Subcutaneous abdominal adipose tissue (tissue), 5 donors: ENCODE measurements around the gene CXCL10.

Experiments
- H3K27ac ChIP-seq: one replicate; pipeline ENCODE4 v1.7.0; 2013; ENCODE audit warnings: low read depth, mild to moderate bottlenecking, inconsistent platforms, low read length, moderate library complexity
- H3K27me3 ChIP-seq, 5 donors: one replicate each; pipeline ENCODE4 v1.7.0; 2013; ENCODE audit warnings: low read length in 5 of 5, inconsistent platforms in 1 of 5; ENCODE audit not compliant: control insufficient read depth in 5 of 5, insufficient read depth in 4 of 5
- H3K36me3 ChIP-seq, 5 donors: one replicate each; pipeline ENCODE4 v1.7.0; 2013; ENCODE audit warnings: low read length in 5 of 5; ENCODE audit not compliant: control insufficient read depth in 5 of 5, insufficient read depth in 5 of 5
- H3K4me1 ChIP-seq, 5 donors: one replicate each; pipeline ENCODE4 v1.7.0; 2013; ENCODE audit warnings: low read length in 5 of 5, mild to moderate bottlenecking in 3 of 5, moderate library complexity in 1 of 5; ENCODE audit not compliant: control insufficient read depth in 5 of 5, insufficient read depth in 5 of 5
- H3K4me3 ChIP-seq, 5 donors: one replicate each; pipeline ENCODE4 v1.7.0; 2013; ENCODE audit warnings: low read length in 5 of 5, low read depth in 1 of 5
- H3K9ac ChIP-seq, 5 donors: one replicate each; pipeline ENCODE4 v1.7.0; 2013; ENCODE audit warnings: low read length in 5 of 5, mild to moderate bottlenecking in 4 of 5, moderate library complexity in 3 of 5
- H3K9me3 ChIP-seq, 5 donors: one replicate each; pipeline ENCODE4 v1.7.0; 2013; ENCODE audit warnings: low read length in 5 of 5; ENCODE audit not compliant: control insufficient read depth in 5 of 5
- donor health status: healthy.
- donor health status: healthy.
- donor health status: healthy.
- donor health status: healthy.
- donor health status: healthy.

The CXCL10 gene

DNA sequence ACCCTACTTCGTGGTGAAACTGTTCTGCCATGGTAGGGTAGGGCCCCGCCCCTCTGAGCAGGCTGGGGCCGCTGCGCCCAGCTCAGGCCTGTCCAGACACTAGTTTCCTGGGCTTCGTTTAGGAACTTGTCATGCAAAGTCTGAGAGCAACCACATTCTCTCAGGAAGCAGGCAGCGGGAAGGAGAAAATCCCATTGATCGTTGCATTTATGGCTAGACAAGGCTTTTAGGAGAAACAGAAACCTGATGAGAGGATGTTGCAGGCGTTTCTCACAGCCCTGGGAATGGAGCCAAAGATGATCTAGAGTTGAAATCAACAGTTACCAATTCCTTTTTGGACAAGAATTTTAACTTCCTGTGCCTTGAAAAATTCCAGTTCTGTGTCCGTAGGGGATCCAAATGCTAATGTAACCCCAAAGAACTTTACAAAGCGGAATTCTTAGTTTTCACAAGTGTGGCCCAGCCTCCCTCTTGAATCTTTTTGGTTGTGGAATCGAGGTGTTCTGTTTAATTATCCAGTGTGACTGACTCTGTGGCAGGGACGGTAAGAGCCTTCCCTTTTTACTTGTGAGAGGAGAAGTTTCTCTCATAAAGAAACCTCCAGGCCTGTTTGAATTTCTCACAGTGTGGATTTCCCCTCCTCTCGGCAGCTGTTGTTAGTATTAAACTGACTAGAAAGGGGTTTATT is 11.5 kb downstream of the CXCL10 start:
- Histone ChIP-seq H3K36me3 (no peaks in the 10 kb centered on the region), H3K9ac (peak overlapping the region; percentile 15 to 63 (median 28)), H3K27me3 (no peaks in the 10 kb centered on the region), H3K9me3 (no peaks in the 10 kb centered on the region), H3K4me3 (peak overlapping the region; percentile 46 to 62 (median 55)), H3K4me1 (peaks cover 4 to 19% (median 16%) of the 10 kb centered on the region in 5 donors), H3K27ac (peak overlapping the region; percentile 74)

DNA sequence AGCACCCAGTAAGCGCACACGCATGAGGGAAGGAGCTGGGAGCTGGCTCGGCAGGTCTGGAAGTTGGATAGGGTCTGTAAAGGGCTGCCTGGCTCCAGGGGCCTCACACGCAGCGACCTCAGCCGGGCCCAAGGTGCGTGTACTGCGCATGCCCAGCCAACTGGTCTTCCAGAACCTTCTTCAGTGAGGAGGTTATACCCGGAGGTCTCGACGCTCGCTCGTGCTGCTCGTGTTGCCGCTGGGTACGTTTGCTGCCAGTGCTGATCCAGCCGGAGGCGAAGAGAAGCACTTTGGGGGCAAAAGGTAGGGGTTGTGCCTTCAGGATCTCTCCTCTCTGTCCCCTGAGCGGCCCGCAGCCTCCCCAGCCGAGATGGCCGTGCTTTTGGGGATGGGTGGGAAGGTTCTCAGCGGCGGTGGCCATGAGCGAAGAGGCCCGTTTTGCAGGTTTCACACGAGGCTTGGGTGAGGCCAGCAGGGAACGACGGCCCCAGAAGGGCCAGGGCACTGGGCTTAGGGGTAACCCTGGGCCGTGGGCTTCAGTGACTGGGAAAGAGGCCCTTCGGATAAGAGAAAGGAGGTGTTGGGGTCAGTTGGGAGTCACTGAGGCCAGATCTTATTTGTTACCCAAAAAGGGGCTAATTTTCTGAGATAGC is 12.2 kb downstream of the CXCL10 start:
- Histone ChIP-seq H3K4me3 (peak overlapping the region in 4 of 5 donors; percentile 51 to 62 (median 56)), H3K27me3 (no peaks in the 10 kb centered on the region), H3K9me3 (no peaks in the 10 kb centered on the region), H3K9ac (peak overlapping the region in 4 of 5 donors; percentile 21 to 63 (median 41)), H3K27ac (peak overlapping the region; percentile 74), H3K4me1 (peaks cover 4 to 19% (median 16%) of the 10 kb centered on the region in 5 donors), H3K36me3 (no peaks in the 10 kb centered on the region)

DNA sequence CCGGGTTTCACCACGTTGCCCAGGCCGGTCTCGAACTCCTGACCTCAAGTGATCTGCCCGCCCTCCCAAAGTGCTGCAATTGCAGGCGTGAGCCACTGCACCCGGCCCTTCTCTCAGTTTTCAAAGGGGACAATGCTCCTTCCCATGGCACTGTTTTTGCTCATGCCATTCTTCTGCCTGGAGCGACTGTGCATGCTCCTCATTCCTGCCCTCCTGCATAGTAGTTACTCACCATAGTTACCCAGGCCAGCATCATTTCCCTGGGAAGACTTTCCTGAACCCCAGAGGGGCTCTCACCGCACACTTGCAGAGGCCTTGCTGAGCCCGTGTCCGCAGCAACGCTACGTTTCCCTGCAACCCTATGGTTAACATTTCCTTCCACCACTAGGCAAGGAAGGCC is 12.7 kb downstream of the CXCL10 start:
- no peaks in the 10 kb centered on the region for H3K36me3 ChIP-seq
- no peak overlapping the region for H3K4me3 ChIP-seq
- H3K27ac ChIP-seq, result no peak overlapping the region
- no peaks in the 10 kb centered on the region for H3K27me3 ChIP-seq
- H3K4me1 ChIP-seq, result peaks cover 4 to 19% (median 16%) of the 10 kb centered on the region in 5 donors
- no peak overlapping the region for H3K9ac ChIP-seq
- H3K9me3 ChIP-seq, result no peaks in the 10 kb centered on the region

DNA sequence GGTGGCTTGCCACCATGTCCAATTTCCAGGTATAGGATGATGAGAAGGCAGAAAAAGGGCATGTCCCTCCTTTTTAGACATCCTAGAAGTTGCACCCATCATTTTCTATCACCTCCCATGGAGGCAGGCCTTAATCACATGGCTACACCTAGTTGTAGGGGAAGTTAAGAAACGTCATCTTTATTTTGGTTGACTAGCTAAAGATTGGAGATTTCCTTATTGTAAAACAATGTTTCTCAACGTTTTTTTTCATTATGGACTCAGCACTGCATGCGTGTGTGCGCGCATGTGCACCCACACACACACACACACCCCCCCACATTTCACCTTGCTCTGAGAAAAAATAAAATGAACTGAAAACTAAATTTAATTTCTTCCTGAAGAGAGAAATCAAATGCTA is 14.0 kb downstream of the CXCL10 start:
- Histone ChIP-seq H3K36me3 (no peaks in the 10 kb centered on the region), H3K27ac (no peak overlapping the region), H3K9me3 (no peaks in the 10 kb centered on the region), H3K4me3 (no peak overlapping the region), H3K4me1 (peaks cover 4 to 19% (median 16%) of the 10 kb centered on the region in 5 donors), H3K27me3 (no peaks in the 10 kb centered on the region), H3K9ac (no peak overlapping the region)

DNA sequence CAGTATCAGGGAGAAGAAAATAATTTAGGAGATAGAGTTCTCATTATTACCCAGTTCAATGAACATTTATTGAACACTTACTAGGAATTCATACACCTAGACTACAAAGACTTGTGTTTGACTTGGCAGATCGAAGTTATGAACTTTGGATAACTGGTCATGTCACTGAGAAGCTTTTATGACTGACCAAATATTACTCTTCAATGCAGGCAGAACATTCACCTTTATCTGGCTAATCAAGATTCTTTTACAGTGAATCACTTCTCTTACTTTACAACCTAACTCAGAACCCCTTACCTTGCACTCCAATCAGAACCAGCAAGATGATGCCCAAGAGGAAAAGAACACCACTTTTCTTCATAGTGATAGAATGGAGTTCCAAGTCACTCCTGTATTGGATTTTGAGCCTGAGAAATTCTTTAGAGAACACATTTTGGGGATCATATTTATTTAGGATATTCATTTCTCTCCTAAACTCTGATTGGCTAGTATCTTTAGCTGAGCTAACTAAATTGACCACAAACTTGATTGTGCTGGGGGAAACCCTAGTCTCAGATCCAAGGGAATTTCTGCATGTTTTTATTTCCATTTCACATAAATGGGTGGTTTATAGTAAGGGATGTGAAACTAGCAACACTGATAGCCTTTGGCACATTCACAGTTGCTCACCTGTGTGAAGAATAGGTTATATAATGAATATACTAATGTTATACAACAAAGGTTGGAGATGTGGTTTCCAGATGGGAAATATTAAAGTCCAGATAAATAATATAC is 16.0 kb downstream of the CXCL10 start, which contains the start of gene CXCL9:
TSS of gene CXCL9 (minus strand) at position 421 of the 774 bp plus-strand sequence. CDS start at position 361, 60 bp downstream.
- Histone ChIP-seq H3K36me3 (no peaks in the 10 kb centered on the region), H3K27me3 (no peaks in the 10 kb centered on the region), H3K4me1 (peaks cover 3 to 19% (median 13%) of the 10 kb centered on the region in 5 donors), H3K27ac (no peak within 1 kb of the TSS), H3K9me3 (no peaks in the 10 kb centered on the region), H3K9ac (no peak within 1 kb of the TSS), H3K4me3 (no peak within 1 kb of the TSS)

DNA sequence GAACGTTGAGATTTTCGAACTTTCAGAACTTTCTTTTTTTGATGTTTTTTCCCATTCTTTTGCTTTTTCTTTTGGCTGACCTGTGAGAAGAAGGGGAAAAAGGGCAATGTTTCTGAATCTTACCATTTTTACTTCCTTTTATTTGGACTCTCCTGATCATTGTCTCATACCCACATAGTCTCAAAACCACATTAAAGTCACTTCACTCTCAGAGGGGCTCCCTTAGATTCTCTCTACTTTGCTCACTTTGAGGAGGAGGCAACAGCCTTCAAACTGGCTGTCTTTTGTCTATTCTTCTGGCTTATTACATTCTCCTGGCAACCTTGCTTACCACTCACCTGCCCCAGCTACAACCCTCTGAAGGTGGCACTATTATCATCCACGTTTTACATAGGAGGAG is 19.7 kb downstream of the CXCL10 start:
- no peaks in the 10 kb centered on the region for H3K27me3 ChIP-seq
- no peaks in the 10 kb centered on the region for H3K9me3 ChIP-seq
- H3K27ac ChIP-seq, result no peak overlapping the region

DNA sequence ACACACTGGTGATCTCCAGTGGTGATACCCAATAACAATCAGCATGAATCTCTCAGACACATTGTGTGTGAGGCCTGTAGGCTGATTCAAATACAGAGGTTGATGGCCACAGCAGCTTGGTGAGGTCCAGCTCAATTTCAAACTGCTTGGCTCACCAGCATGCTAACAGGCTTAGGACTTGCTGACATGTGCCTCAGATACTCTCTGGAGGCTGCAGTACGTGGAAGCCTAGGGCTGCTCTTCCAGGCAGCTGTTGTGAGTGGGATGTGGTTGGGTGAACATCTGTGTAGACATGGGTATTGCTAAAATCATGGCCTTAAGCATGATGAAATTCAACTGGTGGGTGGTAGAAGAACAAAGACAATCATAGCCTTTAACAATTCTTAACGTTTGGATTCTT is 20.3 kb downstream of the CXCL10 start:
- Histone ChIP-seq H3K9ac (no peak overlapping the region), H3K27me3 (no peaks in the 10 kb centered on the region), H3K36me3 (no peaks in the 10 kb centered on the region), H3K4me3 (no peak overlapping the region), H3K4me1 (peaks cover 0 to 12% (median 0%) of the 10 kb centered on the region in 5 donors), H3K9me3 (no peaks in the 10 kb centered on the region), H3K27ac (no peak overlapping the region)

More for the DNA sequence above, 19.7 kb downstream of the CXCL10 start:
- no peak overlapping the region for H3K4me3 ChIP-seq
- no peaks in the 10 kb centered on the region for H3K36me3 ChIP-seq
- H3K9ac ChIP-seq, result no peak overlapping the region
- peaks cover 0 to 12% (median 0%) of the 10 kb centered on the region in 5 donors for H3K4me1 ChIP-seq

DNA sequence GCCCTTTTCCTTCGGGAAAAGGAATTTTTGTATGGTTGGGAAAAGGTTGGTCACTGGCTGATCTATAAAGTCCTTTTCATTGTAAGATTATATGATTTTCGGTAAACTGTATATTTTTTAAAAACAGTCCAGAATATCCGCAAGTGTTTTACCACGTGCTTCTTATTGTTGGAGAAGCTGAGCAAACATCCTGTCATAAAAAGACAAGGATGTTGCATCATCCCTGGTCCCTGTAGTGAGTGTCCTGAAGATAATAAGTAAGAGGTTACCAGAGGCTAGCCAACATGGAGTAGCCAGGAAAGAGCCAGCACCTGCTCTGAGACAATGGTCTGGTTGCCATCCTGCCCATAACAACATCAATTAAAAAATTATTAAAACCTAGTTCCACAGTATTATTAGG is 21.1 kb downstream of the CXCL10 start:
- no peak overlapping the region for H3K9ac ChIP-seq
- no peaks in the 10 kb centered on the region for H3K9me3 ChIP-seq
- no peak overlapping the region for H3K4me3 ChIP-seq
- peak overlapping the region; percentile 27 for H3K27ac ChIP-seq
- H3K4me1 ChIP-seq, result peaks cover 0 to 12% (median 0%) of the 10 kb centered on the region in 5 donors
- no peaks in the 10 kb centered on the region for H3K36me3 ChIP-seq
- H3K27me3 ChIP-seq, result no peaks in the 10 kb centered on the region

DNA sequence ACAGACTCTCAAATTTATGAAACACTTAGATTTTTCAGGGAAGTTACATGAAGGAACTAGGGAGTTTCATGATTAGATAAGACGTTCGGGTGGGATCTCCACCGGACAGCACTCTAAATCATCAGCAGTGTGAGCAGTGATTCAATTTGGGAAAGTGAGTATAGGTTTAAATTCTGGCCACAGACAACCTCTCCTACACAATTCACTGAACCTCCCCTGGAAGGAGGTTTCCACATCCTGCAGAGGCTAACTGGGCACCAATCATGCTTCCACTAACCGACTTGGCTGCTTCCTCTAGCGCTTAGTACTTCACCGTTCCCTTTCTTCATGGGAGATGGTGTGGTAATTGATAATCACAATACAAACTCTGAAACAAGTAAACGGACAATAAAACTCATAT is 21.6 kb downstream of the CXCL10 start:
- Histone ChIP-seq H3K9ac (no peak overlapping the region), H3K4me1 (peaks cover 0 to 12% (median 0%) of the 10 kb centered on the region in 5 donors), H3K27me3 (no peaks in the 10 kb centered on the region), H3K36me3 (no peaks in the 10 kb centered on the region), H3K27ac (peak overlapping the region; percentile 27), H3K4me3 (no peak overlapping the region), H3K9me3 (no peaks in the 10 kb centered on the region)

DNA sequence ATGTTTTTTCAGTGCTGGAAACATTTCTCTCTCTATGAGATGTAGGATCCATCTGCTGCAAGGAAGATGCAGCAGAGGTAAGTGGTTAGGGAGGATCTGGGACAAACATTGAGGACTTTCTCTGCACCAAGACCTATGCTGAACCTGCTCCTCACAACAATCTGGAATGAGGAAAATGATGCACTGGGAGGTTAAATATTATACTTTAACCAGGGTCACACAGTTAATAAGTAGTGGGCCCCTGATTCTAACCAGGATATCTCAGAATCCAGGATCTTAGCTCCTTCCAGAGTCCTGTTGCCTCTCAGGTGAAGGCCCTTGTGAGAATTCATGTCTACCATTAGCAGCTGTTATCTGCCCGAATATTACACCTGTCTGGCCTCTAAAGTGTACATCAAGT is 23.0 kb downstream of the CXCL10 start:
- Histone ChIP-seq H3K4me3 (no peak overlapping the region), H3K27ac (no peak overlapping the region), H3K36me3 (no peaks in the 10 kb centered on the region), H3K9ac (no peak overlapping the region), H3K4me1 (peaks cover 0 to 12% (median 0%) of the 10 kb centered on the region in 5 donors), H3K9me3 (no peaks in the 10 kb centered on the region), H3K27me3 (no peaks in the 10 kb centered on the region)
